IMR-90 (cell line): ENCODE measurements around the gene CIITA. TPM values are rescaled to one million over a fixed set of nuclear protein-coding genes. Genes with fewer than 3 reads are reported as not detected.
A peak's percentile ranks its signal among the peaks of the same experiment; 100 is the strongest.

Experiments
- ATAC-seq: fragments of 200-7000 bp; cut with Tn5 transposase; 2 replicates; pipeline ENCODE4 v1.9.1; 2020; ENCODE audit warnings: low read depth, mild to moderate bottlenecking, moderate library complexity
- BruUV-seq: library from RNA; stranded (reverse); fragments of 400-500 nt; replicated peaks from 2 replicates; lab custom pipeline; 2021; lab: Mats Ljungman, UMichigan
- CTCF ChIA-PET: fragments of 300-600 bp; formaldehyde crosslinking; extraction: SDS; loops from one replicate; lab custom pipeline; 2021; ENCODE audit warnings: antibody characterized with exemption; lab: Yijun Ruan, JAX
- POLR2A ChIA-PET: fragments of 300-600 bp; sonication (Branson Sonifier 250); formaldehyde crosslinking; loops from one replicate; lab custom pipeline; 2022; ENCODE audit warnings: antibody characterized with exemption; ENCODE audit not compliant: unreplicated experiment; lab: Charles Lee
- DNase-seq: peaks from one replicate; pipeline ENCODE4 v3.0.0; 2013
- H2AFZ ChIP-seq: replicated peaks from 2 replicates; pipeline ENCODE3; 2013; ENCODE audit warnings: low read length, mild to moderate bottlenecking; ENCODE audit not compliant: poor library complexity
- H2AK5ac ChIP-seq: 2 replicates; pipeline ENCODE4 v1.6.1; 2013; ENCODE audit warnings: low read depth, low read length, inconsistent platforms
- H2AK9ac ChIP-seq: replicated peaks from 2 replicates; pipeline ENCODE3; 2013; ENCODE audit warnings: mild to moderate bottlenecking, low read depth, low read length, moderate library complexity; ENCODE audit not compliant: poor library complexity
- H2BK120ac ChIP-seq: 2 replicates; pipeline ENCODE4 v1.6.1; 2013; ENCODE audit warnings: low read depth, low read length, inconsistent platforms
- H2BK15ac ChIP-seq: 3 replicates; pipeline ENCODE4 v1.6.1; 2013; ENCODE audit warnings: low read depth, low read length, inconsistent platforms
- H2BK20ac ChIP-seq: 2 replicates; pipeline ENCODE4 v1.6.1; 2013; ENCODE audit warnings: low read depth, mild to moderate bottlenecking, inconsistent platforms, low read length, moderate library complexity
- H2BK5ac ChIP-seq: 2 replicates; pipeline ENCODE4 v1.6.1; 2013; ENCODE audit warnings: mild to moderate bottlenecking, low read depth, low read length, inconsistent platforms; ENCODE audit not compliant: poor library complexity, severe bottlenecking
- H3K14ac ChIP-seq: replicated peaks from 2 replicates; pipeline ENCODE4 v1.6.1; 2013; ENCODE audit warnings: low read depth, low read length, inconsistent platforms
- H3K18ac ChIP-seq: 2 replicates; pipeline ENCODE4 v1.6.1; 2013; ENCODE audit warnings: low read depth, low read length, control low read depth
- H3K23ac ChIP-seq: 2 replicates; pipeline ENCODE4 v1.6.1; 2013; ENCODE audit warnings: low read depth, low read length, inconsistent platforms
- H3K27ac ChIP-seq: 2 replicates; pipeline ENCODE4 v1.5.1; 2013; ENCODE audit warnings: mild to moderate bottlenecking, control low read depth, low read length; ENCODE audit not compliant: insufficient read depth
- H3K27me3 ChIP-seq: 2 replicates; pipeline ENCODE4 v1.6.1; 2013; ENCODE audit warnings: low read length; ENCODE audit not compliant: control insufficient read depth, insufficient read depth
- H3K36me3 ChIP-seq: 2 replicates; pipeline ENCODE4 v1.6.1; 2013; ENCODE audit warnings: low read length, mixed read lengths; ENCODE audit not compliant: control insufficient read depth, insufficient read depth
- H3K4ac ChIP-seq: 2 replicates; pipeline ENCODE4 v1.6.1; 2013; ENCODE audit warnings: low read depth, low read length, inconsistent platforms
- H3K4me1 ChIP-seq: 2 replicates; pipeline ENCODE4 v1.6.1; 2013; ENCODE audit warnings: low read length, mixed read lengths; ENCODE audit not compliant: control insufficient read depth, insufficient read depth
- H3K4me2 ChIP-seq: 2 replicates; pipeline ENCODE4 v1.6.1; 2013; ENCODE audit warnings: low read depth, mild to moderate bottlenecking, control low read depth, low read length, moderate library complexity
- H3K4me3 ChIP-seq: 2 replicates; pipeline ENCODE4 v1.5.1; 2013; ENCODE audit warnings: low read depth, mild to moderate bottlenecking, control low read depth, low read length, moderate library complexity; ENCODE audit not compliant: insufficient read depth
- H3K56ac ChIP-seq: 2 replicates; pipeline ENCODE4 v1.6.1; 2013; ENCODE audit warnings: low read length, inconsistent platforms; ENCODE audit not compliant: insufficient read depth; ENCODE audit errors: extremely low read depth
- H3K79me1 ChIP-seq, 2 experiments: 2 replicates each; pipeline ENCODE4 v1.6.1; 2013; ENCODE audit warnings: low read length in 2 of 2, inconsistent platforms in 1 of 2, low read depth in 1 of 2
- H3K9ac ChIP-seq: 2 replicates; pipeline ENCODE4 v1.6.1; 2013; ENCODE audit warnings: low read depth, low read length, control low read depth
- H3K9me1 ChIP-seq: 2 replicates; pipeline ENCODE4 v1.6.1; 2013; ENCODE audit warnings: low read length, inconsistent platforms; ENCODE audit not compliant: insufficient read depth
- H3K9me3 ChIP-seq: 2 replicates; pipeline ENCODE4 v1.6.1; 2013; ENCODE audit warnings: low read length; ENCODE audit not compliant: control insufficient read depth, insufficient read depth
- H4K20me1 ChIP-seq: 2 replicates; pipeline ENCODE4 v1.6.1; 2013; ENCODE audit warnings: low read length, inconsistent platforms; ENCODE audit not compliant: insufficient read depth
- H4K5ac ChIP-seq: 2 replicates; pipeline ENCODE4 v1.6.1; 2013; ENCODE audit warnings: mild to moderate bottlenecking, low read depth, low read length, control low read depth
- H4K8ac ChIP-seq, 2 experiments: 2 replicates each; pipeline ENCODE4 v1.6.1; 2013; ENCODE audit warnings: low read depth in 2 of 2, low read length in 2 of 2, control low read depth in 1 of 2, inconsistent platforms in 1 of 2
- H4K91ac ChIP-seq: 2 replicates; pipeline ENCODE4 v1.6.1; 2013; ENCODE audit warnings: low read depth, low read length, inconsistent platforms; ENCODE audit not compliant: insufficient read depth
- CTCF ChIP-seq: conservative IDR thresholded peaks from 2 replicates; pipeline ENCODE4 v1.5.1; 2012; ENCODE audit warnings: mild to moderate bottlenecking, low read depth, low read length, improper control_type of control experiment
- FOS ChIP-seq: fragments of 150-350 bp; IDR thresholded peaks from 2 replicates; pipeline ENCODE4 v1.6.1; 2016; ENCODE audit warnings: low read depth, low read length
- RCOR1 ChIP-seq: IDR thresholded peaks from 2 replicates; pipeline ENCODE4 v1.6.1; 2012; ENCODE audit warnings: mild to moderate bottlenecking, low read length, improper control_type of control experiment; ENCODE audit not compliant: insufficient replicate concordance
- RFX5 ChIP-seq: IDR thresholded peaks from 2 replicates; pipeline ENCODE4 v1.8.0; 2012; ENCODE audit warnings: low read depth, mild to moderate bottlenecking, low read length, moderate library complexity
- WGBS, 2 experiments: methylation state at CpG; one replicate each; pipeline versions ENCODE4 v1.1.5 to v1.1.7; 2013; ENCODE audit warnings: missing lambda C conversion rate in 2 of 2; ENCODE audit not compliant: insufficient read length in 1 of 2; ENCODE audit errors: extremely low coverage in 2 of 2; 5-methylcytosine and 5-hydroxymethylcytosine counted together
- dilution Hi-C: fragments of 300-500 bp; cut with HindIII; formaldehyde crosslinking; loops from one replicate; pipeline ENCODE4 v1.14.3; 2018; ENCODE audit warnings: low sequenced_read_pairs; ENCODE audit not compliant: unreplicated experiment
- in situ Hi-C: fragments of 300-500 bp; cut with MboI; formaldehyde crosslinking; loops from 3 replicates; pipeline ENCODE4 v1.14.3; 2019; ENCODE audit warnings: low sequenced_read_pairs, inconsistent platforms, mixed read lengths
- intact Hi-C: fragments of 100-400 bp; cut with micrococcal nuclease; formaldehyde crosslinking; loops from 2 replicates; pipeline ENCODE4 v1.10.0; 2022
- polyA plus RNA-seq, 3 experiments: library from polyadenylated mRNA; depleted of rRNA; stranded (reverse); fragments of >200 nt; gene quantifications; 2 replicates each; pipeline ENCODE4 v1.2.3, GENCODE V29; 2012; ENCODE audit warnings: low replicate concordance in 1 of 3
- total RNA-seq: library from RNA; depleted of rRNA; stranded (reverse); fragments of >200 nt; gene quantifications from 2 replicates; pipeline ENCODE4 v1.2.3, GENCODE V29; 2012

CIITA gene
- total and polyA plus RNA-seq, 2 of the 4 experiments (the other 2 are of a cell fraction): 0.10 TPM; not detected in 1

GRCh38 chr16:10980813-10981212 is 103.8 kb downstream of the CIITA start (continued):
- TF ChIP-seq FOS: no peak

- Histone ChIP-seq H2BK15ac (no peak overlapping the region), H4K8ac (peak overlapping the region in 1 of 2 experiments; percentile 24; a peak in 1 of 4 replicates), H2BK120ac (peak overlapping the region; percentile 26; the same call in 1 of the 2 replicates), H2BK20ac (peak overlapping the region; percentile 20; the same call in 1 of the 2 replicates), H2AFZ (no peak overlapping the region), H3K79me1 (peaks cover 6 to 16% of the 10 kb centered on the region in 2 experiments; a peak in 1 of 4 replicates), H4K91ac (peak overlapping the region; percentile 48; the same call in 1 of the 2 replicates), H3K9me1 (peaks cover 21% of the 10 kb centered on the region), H4K5ac (no peak overlapping the region), H3K4me1 (peaks cover 17% of the 10 kb centered on the region), H3K27me3 (no peaks in the 10 kb centered on the region), H3K4ac (peak overlapping the region; percentile 66), H3K14ac (no peak overlapping the region), H3K36me3 (peaks cover 17% of the 10 kb centered on the region), H3K56ac (no peak overlapping the region), H2AK5ac (peak overlapping the region; percentile 19; the same call in 1 of the 2 replicates), H3K27ac (no peak overlapping the region), H3K9me3 (no peaks in the 10 kb centered on the region), H3K4me2 (no peak overlapping the region), H2AK9ac (peak overlapping the region; percentile 31), H3K18ac (no peak overlapping the region; the same call in 1 of the 2 replicates), H4K20me1 (no peaks in the 10 kb centered on the region), H3K23ac (no peak overlapping the region), H3K4me3 (no peak overlapping the region), H3K9ac (no peak overlapping the region), H2BK5ac (no peak overlapping the region)
- no TSS peak for BruUV-seq
- POLR2A ChIA-PET: no interaction called here
- CTCF ChIA-PET: interaction anchor here (2.5 kb wide), 1 partner anchor 274 kb away, joined by 14 read pairs; the partner anchor contains the start of gene SOCS1
- intact Hi-C loops (no loop called here), dilution Hi-C loops (no loop called here), in situ Hi-C loops (loop anchor here (10.0 kb wide), 1 partner anchor 113 kb away; no protein-coding TSS in a partner anchor)
- DNase-seq: no peak
- no peak; the same call in 1 of the 2 replicates for ATAC-seq
- no CpG with 5 or more reads among the region's 4 CpGs for WGBS, 2 experiments
- peak; percentile 24; the same call in 1 of the 2 replicates for TF ChIP-seq CTCF
- TF ChIP-seq RFX5: no peak
- TF ChIP-seq RCOR1: no peak
Measured at GRCh38 chr16:10981697-10982216, 104.8 kb downstream of the CIITA start.
